Measurements from ENCODE around the gene RAB11FIP2.

The RAB11FIP2 gene

GRCh38 chr10:118035354-118036005 lies 11.3 kb downstream of the RAB11FIP2 start:
- in situ Hi-C loops (cut with MboI; ENCODE audit: low sequenced_read_pairs): no loop called here

DNA sequence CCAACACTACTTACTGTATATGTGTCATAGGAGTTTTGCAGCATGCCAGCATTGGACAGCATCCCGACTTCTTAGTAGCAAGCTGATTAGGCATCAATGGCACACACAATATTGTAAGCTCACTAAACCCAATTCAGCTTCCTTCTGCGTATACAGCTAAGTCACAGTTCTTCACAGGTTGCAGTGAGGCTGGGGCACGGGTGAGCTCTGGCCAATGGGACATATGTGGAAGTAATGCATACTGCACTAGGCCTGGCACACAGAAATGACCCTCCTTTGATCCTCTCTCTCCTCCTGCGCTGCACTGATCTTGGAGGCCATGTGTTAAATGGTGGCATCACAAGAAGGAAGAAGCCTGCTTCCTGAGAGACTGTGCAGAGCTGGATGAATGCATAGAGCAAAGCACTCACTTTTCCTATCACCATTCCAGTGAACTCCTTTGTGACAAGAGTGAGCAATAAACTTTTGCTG lies 11.9 kb downstream of the RAB11FIP2 start:
- in situ Hi-C loops (cut with MboI; ENCODE audit: low sequenced_read_pairs): no loop called here

DNA sequence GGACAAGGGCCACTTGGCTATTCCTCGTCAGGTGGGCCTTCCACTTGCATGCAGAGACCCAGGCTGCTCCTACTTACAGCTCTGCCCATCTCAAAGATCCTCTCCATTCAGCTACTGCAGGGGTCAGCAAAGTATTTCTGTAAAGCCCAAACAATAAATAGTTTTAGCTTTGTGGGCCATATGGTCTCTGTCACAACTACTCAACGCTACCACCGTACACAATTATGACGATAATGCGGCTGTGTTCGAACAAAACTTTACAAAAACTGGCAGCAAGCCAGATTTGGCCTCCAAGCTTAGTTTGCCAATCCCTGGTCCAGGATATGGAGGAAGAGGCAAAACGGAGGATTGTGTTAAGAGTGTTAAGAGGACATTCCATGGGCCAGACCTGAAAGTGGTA lies 12.8 kb downstream of the RAB11FIP2 start:
- in situ Hi-C loops (cut with MboI; ENCODE audit: low sequenced_read_pairs): no loop called here

DNA sequence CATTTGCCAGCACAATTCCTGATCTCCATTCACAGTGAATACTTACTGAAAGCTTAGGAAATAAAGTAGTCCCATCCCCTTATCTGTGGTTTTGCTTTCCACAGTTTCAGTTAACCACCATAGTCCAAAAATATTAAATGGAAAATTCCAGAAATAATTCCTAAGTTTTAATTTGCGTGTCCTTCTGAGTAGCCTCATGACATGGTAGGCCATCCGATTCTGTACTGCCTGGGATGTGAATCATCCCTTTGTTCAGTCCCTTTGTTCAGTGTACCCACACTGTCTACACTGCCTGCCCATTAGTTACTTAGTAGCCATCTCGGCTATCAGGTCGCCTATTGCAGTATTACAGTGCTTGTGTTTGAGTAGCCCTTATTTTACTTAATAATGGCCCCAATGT lies 14.2 kb downstream of the RAB11FIP2 start:
- in situ Hi-C loops (cut with MboI; ENCODE audit: low sequenced_read_pairs): no loop called here

- in situ Hi-C loops (cut with MboI; ENCODE audit: low sequenced_read_pairs): no loop called here
Measured at GRCh38 chr10:118031351-118032075, 15.2 kb downstream of the RAB11FIP2 start.

DNA sequence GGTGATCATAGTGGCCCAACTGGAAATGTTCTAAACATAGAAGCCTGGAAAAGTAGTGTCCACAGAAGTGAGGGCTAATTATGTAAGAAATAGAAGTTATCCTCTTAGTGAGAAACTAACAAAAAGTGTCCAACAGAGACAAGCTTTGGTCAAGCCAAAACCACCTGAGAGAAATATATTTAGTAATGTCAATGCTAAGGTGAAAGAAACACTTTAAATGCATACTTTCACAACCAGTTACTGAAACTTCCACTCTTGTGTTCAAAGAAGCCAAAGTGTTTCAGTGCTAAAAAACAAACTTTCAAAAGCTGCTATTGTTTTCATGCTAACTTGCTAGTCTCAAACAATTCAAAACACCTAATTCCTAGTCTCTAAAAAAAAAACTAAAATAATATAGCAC lies 18.1 kb downstream of the RAB11FIP2 start:
- in situ Hi-C loops (cut with MboI; ENCODE audit: low sequenced_read_pairs): no loop called here

- in situ Hi-C loops (cut with MboI; ENCODE audit: low sequenced_read_pairs): no loop called here
Measured at GRCh38 chr10:118027397-118027796, 19.3 kb downstream of the RAB11FIP2 start.

- in situ Hi-C loops (cut with MboI; ENCODE audit: low sequenced_read_pairs): no loop called here
Measured at GRCh38 chr10:118026936-118027335, 19.8 kb downstream of the RAB11FIP2 start.

DNA sequence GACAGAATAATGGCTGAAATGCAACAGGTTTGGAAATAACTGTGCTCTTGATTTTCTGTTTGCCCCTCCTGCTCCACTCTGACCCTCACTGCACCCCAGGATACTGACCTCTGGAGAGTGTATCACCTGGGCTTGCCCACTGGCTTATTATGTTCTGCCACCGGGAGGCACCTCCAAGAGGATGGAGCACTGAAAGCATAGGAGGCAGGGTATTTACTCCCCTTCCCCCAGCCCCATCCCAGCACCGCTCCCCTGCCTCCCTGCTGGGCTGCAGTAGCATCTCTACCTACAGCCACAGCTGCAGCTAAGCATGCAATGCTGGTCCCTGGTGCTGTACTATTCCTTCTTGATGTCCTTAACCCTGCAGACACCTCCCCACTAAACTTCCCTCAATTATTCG lies 26.4 kb downstream of the RAB11FIP2 start:
- in situ Hi-C loops (cut with MboI; ENCODE audit: low sequenced_read_pairs): no loop called here

GRCh38 chr10:118017850-118018249 lies 28.9 kb downstream of the RAB11FIP2 start:
- in situ Hi-C loops (cut with MboI; ENCODE audit: low sequenced_read_pairs): no loop called here

DNA sequence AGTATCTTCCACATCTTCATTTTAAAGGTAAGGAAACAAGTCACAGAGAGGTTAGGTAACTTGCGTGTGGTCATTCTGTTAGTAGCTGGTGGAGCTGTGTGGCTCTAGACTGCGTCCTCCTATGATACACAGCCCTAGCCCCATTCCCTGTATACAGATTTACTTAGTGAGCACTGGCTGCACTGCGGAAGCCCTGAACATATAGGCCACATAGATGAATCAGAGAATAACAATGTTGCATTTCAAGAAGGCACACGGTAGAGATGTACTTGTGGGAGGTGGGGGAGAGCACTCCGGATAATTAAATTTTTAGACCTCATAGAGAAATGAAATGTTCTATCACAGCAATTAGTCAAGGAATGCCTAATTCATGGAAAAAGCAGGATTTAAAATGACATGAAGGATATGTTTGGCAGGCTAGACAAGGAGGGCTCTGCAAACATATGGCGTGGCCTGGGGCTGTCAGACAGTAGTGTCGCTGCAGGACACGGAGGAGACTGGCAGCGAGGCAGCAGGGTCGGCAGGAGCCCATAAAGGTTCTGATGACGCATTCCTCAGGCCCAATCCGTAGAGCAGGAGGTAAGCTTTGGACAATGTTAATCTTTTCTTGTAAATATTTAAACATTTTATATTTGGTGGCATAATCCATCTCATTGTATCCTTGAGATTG lies 29.5 kb downstream of the RAB11FIP2 start:
- in situ Hi-C loops (cut with MboI; ENCODE audit: low sequenced_read_pairs): no loop called here

GRCh38 chr10:118012952-118013525 lies 33.7 kb downstream of the RAB11FIP2 start:
- in situ Hi-C loops (cut with MboI; ENCODE audit: low sequenced_read_pairs): no loop called here

DNA sequence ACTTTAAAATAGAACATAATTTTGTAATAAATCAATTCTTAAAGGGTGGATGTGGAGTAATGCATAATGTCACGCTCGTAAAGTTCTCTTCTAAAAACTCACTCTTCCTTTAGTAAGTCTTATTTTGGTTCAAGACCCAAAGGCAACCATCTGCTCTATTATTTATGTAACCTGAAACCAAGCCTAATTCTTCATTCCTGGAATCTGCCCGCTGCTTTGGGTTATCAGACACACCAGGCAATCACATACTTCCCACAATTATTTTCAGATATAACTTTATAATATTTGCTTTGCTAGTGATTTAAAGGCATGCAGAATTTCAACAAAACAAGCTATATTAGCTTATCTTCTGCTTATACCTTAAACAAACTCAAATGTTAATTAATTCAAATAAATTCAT lies 39.0 kb downstream of the RAB11FIP2 start:
- in situ Hi-C loops (cut with MboI; ENCODE audit: low sequenced_read_pairs): no loop called here

- in situ Hi-C loops (cut with MboI; ENCODE audit: low sequenced_read_pairs): no loop called here
Measured at GRCh38 chr10:118003126-118003525, 43.6 kb downstream of the RAB11FIP2 start.

DNA sequence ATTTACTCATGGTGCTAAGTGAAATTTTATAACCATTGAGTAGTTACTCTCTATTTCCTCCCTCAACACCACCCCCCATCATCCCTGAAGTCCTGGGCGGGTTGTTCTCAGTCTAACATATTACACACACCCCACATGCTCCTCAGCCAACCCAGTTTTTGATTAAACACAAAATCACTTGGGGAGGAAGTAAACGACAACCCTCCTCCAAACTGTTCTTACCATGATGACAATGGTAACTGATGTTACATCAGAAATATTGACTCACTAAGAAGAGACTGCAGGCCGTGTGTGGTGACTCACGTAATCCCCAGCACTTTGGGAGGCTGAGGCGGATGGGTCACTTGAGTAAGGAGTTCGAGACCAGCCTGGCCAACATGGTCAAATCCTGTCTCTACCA lies 44.2 kb downstream of the RAB11FIP2 start:
- in situ Hi-C loops (cut with MboI; ENCODE audit: low sequenced_read_pairs): no loop called here

GRCh38 chr10:117997673-117998072 lies 49.1 kb downstream of the RAB11FIP2 start:
- in situ Hi-C loops (cut with MboI; ENCODE audit: low sequenced_read_pairs): no loop called here

- in situ Hi-C loops (cut with MboI; ENCODE audit: low sequenced_read_pairs): no loop called here
Measured at GRCh38 chr10:117996709-117997108, 50.0 kb downstream of the RAB11FIP2 start.

- in situ Hi-C loops (cut with MboI; ENCODE audit: low sequenced_read_pairs): no loop called here
Measured at GRCh38 chr10:117994771-117995170, 52.0 kb downstream of the RAB11FIP2 start.

DNA sequence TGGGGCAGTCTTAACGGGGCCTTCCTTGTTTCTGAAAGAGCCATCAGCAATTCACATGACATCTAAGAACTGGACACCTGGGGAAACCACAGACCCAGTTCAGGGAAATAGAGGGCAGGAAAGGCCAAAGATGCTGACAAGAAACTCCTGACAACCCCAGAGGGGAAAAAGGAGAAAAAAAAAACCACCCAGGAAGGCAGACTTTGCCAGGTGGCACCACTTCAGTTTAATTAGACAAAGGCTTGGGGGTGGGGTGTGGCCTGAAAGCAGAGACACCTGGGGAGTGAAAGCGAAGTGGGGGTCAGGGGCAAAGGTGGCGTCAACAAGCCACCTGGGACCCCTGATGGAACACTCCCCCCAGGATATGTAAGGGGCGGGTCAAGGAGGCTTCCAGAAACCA lies 53.6 kb downstream of the RAB11FIP2 start:
- in situ Hi-C loops (cut with MboI; ENCODE audit: low sequenced_read_pairs): no loop called here

DNA sequence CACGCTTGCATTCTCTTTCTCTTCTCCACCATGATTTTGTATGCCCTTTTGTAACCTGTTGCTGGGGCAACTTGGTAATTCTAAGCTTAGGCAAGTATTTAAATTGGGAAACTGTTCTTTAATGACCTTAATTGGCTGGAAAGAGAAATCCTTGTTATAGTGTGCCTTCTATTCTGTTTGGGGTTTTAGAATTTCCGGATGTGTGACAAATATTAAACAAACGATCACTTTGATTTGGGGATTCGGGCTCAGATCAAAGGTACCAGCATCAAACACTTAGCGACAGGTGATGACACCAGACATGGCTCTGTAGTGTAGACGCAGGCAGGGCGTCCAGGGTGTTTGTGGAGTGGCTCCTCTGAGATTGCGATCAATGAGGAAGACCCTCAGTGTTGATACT lies 55.0 kb downstream of the RAB11FIP2 start:
- in situ Hi-C loops (cut with MboI; ENCODE audit: low sequenced_read_pairs): no loop called here

DNA sequence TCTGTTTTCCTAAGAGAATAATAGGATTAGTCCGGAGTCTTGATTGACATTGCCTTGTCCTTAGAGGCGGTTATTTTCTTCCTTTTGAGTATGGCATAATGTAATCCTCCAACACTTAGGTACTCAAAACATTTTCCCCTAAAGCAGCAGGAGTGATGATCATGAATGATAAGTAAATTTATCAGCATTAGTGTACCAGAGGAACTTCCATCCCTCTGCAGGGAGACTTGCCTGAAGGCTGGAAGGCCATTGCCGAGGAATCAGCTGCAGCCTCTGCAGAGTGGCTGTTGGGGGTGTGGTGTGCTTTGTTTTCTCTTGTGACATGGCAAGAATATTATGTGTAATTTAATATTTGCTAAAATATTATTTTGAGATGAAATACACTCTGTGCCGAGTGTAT lies 56.8 kb downstream of the RAB11FIP2 start:
- in situ Hi-C loops (cut with MboI; ENCODE audit: low sequenced_read_pairs): no loop called here

DNA sequence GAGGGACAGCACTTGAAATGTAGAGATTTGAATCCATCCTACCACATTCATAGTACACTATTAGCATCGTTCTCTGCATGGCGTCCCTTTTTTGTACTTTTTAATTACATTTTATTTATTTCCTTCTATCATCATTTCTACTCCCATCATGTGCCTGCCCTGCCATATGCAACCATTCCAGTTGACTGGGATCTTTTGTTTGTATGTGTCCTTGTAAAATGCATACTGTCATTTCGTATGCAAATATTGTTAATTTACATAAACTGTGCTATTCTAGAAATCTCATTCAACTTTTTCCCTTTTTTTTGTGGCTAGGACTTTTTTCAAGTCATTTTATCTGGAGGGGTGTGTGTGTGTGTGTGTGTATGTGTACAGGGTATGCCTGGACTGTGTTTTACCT lies 57.9 kb downstream of the RAB11FIP2 start:
- in situ Hi-C loops (cut with MboI; ENCODE audit: low sequenced_read_pairs): no loop called here

All from HL-60/S4 treated with retinoic acid at 250 ng/mL for 4 days and 3 days (cell line).